K562 (cell line): ENCODE measurements around the gene AGAP1.

Experiments used
- EZH2 ChIP-seq: IDR thresholded peaks from 2 replicates; pipeline ENCODE4 v1.6.1; 2012; ENCODE audit warnings: low read depth, mild to moderate bottlenecking, inconsistent platforms, low read length, borderline replicate concordance
- MEF2A ChIP-seq: IDR thresholded peaks from 2 replicates; pipeline ENCODE4 v1.6.1; 2011; ENCODE audit warnings: low read depth, mild to moderate bottlenecking, low read length, moderate library complexity; ENCODE audit not compliant: control insufficient read depth
- NRF1 ChIP-seq, 2 experiments: fragments of 450-650 bp; IDR thresholded peaks in 1 of 2; conservative IDR thresholded peaks in 1 of 2; 2 replicates each; pipeline ENCODE4 v1.6.1; 2014; ENCODE audit warnings: mild to moderate bottlenecking in 2 of 2
- ZEB2 ChIP-seq: fragments of 450-650 bp; IDR thresholded peaks from 2 replicates; pipeline ENCODE4 v1.6.1; 2016
- TF ChIP-seq, protein P1 (sequence below), 2 experiments: fragments of 450-650 bp in 1 of 2; sonication (generic) in 1 of 2; formaldehyde crosslinking; conservative IDR thresholded peaks; 2 replicates each; pipeline versions ENCODE4 v1.4.0 to v1.8.1; 2020 to 2022; ENCODE audit warnings: mild to moderate bottlenecking in 1 of 2, missing genetic modification reagents in 1 of 2
- TF ChIP-seq, protein P2 (sequence below), 3 experiments: IDR thresholded peaks in 2 of 3; conservative IDR thresholded peaks in 1 of 3; 2 replicates each; pipeline ENCODE4 v1.5.1; 2011 to 2012; ENCODE audit warnings: low read length in 3 of 3, mild to moderate bottlenecking in 3 of 3, control low read depth in 2 of 3, improper control_type of control experiment in 1 of 3, inconsistent platforms in 1 of 3, low read depth in 1 of 3, mixed read lengths in 1 of 3, moderate library complexity in 1 of 3; ENCODE audit not compliant: insufficient read depth in 2 of 3
- TF ChIP-seq, protein P3 (sequence below), 2 experiments: fragments of 450-650 bp; conservative IDR thresholded peaks; 2 replicates each; pipeline ENCODE4 v1.6.1; 2017; ENCODE audit warnings: mild to moderate bottlenecking in 2 of 2, moderate library complexity in 2 of 2

DNA sequence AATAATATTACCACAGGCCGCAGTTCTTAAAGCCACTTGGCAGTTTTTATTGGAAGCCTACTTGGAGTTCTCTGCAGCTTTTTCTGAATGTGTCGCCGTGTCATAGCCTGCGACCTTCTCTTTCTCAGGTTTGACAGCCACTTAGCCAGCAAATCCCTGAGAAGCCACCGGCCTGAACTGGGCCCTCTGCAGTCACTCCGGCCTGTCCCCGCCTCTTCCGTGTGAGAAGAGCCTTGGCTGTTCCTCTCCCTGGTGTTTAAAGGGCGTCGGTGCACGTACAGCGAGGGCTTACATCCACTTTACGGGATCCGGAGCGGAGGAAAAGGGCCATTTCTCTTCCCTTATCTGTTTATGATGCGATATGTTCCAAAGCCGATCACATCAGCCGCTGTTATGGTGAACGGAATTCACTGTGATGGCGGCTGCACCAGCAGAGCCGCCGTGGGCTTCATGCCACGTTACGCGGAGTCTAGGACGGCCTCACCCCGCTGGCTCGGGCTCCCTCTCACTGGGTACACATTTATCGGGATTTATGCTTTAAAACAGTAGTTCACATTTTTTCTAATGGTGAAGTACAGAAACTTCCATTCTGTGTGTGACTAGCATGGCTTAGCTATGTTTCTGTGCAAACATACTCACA, 607.6 kb downstream of the AGAP1 start:
- TF ChIP-seq, protein P1, sequence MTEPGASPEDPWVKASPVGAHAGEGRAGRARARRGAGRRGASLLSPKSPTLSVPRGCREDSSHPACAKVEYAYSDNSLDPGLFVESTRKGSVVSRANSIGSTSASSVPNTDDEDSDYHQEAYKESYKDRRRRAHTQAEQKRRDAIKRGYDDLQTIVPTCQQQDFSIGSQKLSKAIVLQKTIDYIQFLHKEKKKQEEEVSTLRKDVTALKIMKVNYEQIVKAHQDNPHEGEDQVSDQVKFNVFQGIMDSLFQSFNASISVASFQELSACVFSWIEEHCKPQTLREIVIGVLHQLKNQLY (CRISPR knock-in tag; conservative IDR thresholded peaks at IDR 0.05), result no peak
- TF ChIP-seq, protein P2, sequence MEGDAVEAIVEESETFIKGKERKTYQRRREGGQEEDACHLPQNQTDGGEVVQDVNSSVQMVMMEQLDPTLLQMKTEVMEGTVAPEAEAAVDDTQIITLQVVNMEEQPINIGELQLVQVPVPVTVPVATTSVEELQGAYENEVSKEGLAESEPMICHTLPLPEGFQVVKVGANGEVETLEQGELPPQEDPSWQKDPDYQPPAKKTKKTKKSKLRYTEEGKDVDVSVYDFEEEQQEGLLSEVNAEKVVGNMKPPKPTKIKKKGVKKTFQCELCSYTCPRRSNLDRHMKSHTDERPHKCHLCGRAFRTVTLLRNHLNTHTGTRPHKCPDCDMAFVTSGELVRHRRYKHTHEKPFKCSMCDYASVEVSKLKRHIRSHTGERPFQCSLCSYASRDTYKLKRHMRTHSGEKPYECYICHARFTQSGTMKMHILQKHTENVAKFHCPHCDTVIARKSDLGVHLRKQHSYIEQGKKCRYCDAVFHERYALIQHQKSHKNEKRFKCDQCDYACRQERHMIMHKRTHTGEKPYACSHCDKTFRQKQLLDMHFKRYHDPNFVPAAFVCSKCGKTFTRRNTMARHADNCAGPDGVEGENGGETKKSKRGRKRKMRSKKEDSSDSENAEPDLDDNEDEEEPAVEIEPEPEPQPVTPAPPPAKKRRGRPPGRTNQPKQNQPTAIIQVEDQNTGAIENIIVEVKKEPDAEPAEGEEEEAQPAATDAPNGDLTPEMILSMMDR (IDR thresholded peaks at IDR 0.05 in 2 of 3, conservative IDR thresholded peaks at IDR 0.05 in 1 of 3; ENCODE audit: insufficient read depth in 2 of 3, low read depth in 1 of 3, low read length in 3 of 3), result no peak
- TF ChIP-seq MEF2A, result no peak
- no peak for TF ChIP-seq EZH2
- no peak for TF ChIP-seq NRF1 (conservative IDR thresholded peaks at IDR 0.05 in 1 of 2, IDR thresholded peaks at IDR 0.05 in 1 of 2)
- no peak for TF ChIP-seq ZEB2
- TF ChIP-seq, protein P3, sequence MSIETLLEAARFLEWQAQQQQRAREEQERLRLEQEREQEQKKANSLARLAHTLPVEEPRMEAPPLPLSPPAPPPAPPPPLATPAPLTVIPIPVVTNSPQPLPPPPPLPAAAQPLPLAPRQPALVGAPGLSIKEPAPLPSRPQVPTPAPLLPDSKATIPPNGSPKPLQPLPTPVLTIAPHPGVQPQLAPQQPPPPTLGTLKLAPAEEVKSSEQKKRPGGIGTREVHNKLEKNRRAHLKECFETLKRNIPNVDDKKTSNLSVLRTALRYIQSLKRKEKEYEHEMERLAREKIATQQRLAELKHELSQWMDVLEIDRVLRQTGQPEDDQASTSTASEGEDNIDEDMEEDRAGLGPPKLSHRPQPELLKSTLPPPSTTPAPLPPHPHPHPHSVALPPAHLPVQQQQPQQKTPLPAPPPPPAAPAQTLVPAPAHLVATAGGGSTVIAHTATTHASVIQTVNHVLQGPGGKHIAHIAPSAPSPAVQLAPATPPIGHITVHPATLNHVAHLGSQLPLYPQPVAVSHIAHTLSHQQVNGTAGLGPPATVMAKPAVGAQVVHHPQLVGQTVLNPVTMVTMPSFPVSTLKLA (conservative IDR thresholded peaks at IDR 0.05), result no peak
